HepG2 (cell line): ENCODE results near the gene GNRHR. TPM values are rescaled to one million over a fixed set of nuclear protein-coding genes. Genes with fewer than 3 reads are reported as not detected.

ENCODE experiments used
- ATAC-seq: fragments of 200-7000 bp; cut with Tn5 transposase; 3 replicates; pipeline ENCODE4 v1.9.1; 2020; ENCODE audit warnings: mild to moderate bottlenecking, moderate library complexity
- BruUV-seq: library from RNA; stranded (reverse); fragments of 400-500 nt; replicated peaks from 2 replicates; lab custom pipeline; 2021; lab: Mats Ljungman, UMichigan
- CTCF ChIA-PET: fragments of 300-600 bp; formaldehyde crosslinking; extraction: SDS; loops from one replicate; lab custom pipeline; 2021; ENCODE audit warnings: low total read pairs, inconsistent platforms, low intra/inter-chr PET ratio; lab: Yijun Ruan, JAX
- POLR2A ChIA-PET: fragments of 350-600 bp; sonication (Branson Sonifier 250); formaldehyde crosslinking; loops from one replicate; lab custom pipeline; 2020; ENCODE audit warnings: antibody characterized with exemption, inconsistent platforms; lab: Yijun Ruan, JAX
- DNase-seq: peaks from one replicate; pipeline ENCODE4 v3.0.0-alpha.2; 2015; ENCODE audit warnings: low spot score
- FAIRE-seq: peaks from 3 replicates; lab custom pipeline; 2011; peaks lifted over from hg19 to GRCh38; lab: Jason Lieb, UNC
- H2AFZ ChIP-seq: one replicate; pipeline ENCODE4 v1.6.1; 2011; ENCODE audit warnings: low read length, inconsistent platforms
- H3K27ac ChIP-seq: fragments of 300-600 bp; 3 replicates; pipeline ENCODE4 v1.8.0; 2011; ENCODE audit warnings: mixed run types, mild to moderate bottlenecking, mixed read lengths, low read length, inconsistent platforms; ENCODE audit not compliant: insufficient read depth; ENCODE audit errors: extremely low read length
- H3K27me3 ChIP-seq, 2 experiments: fragments of 200-600 bp in 1 of 2; 2 replicates in 1 of 2; 3 replicates in 1 of 2; pipeline versions ENCODE4 v1.6.0 to v1.8.0; 2011; ENCODE audit warnings: low read length in 2 of 2, mild to moderate bottlenecking in 2 of 2, moderate library complexity in 2 of 2, inconsistent platforms in 1 of 2; ENCODE audit not compliant: insufficient read depth in 2 of 2, control insufficient read depth in 1 of 2
- H3K36me3 ChIP-seq, 2 experiments: fragments of 200-600 bp in 1 of 2; replicated peaks in 1 of 2; 2 replicates in 1 of 2; 3 replicates in 1 of 2; pipeline versions ENCODE4 v1.5.1 to v1.8.0; 2011; ENCODE audit warnings: low read length in 2 of 2, inconsistent platforms in 1 of 2; ENCODE audit not compliant: insufficient read depth in 2 of 2, control insufficient read depth in 1 of 2
- H3K4me1 ChIP-seq: 2 replicates; pipeline ENCODE4 v1.5.1; 2012; ENCODE audit warnings: low read length, inconsistent platforms; ENCODE audit not compliant: insufficient read depth
- H3K4me2 ChIP-seq: 2 replicates; pipeline ENCODE4 v1.6.0; 2011; ENCODE audit warnings: low read depth, low read length, inconsistent platforms
- H3K4me3 ChIP-seq, 3 experiments: fragments of 200-600 bp in 1 of 3; sonication (generic), shearing (Covaris generic) in 1 of 3; replicated peaks in 1 of 3; 2 replicates each; pipeline ENCODE4 v1.5.1; 2011 to 2016; ENCODE audit warnings: low read length in 3 of 3, inconsistent platforms in 2 of 3, low read depth in 2 of 3, mild to moderate bottlenecking in 2 of 3, control low read depth in 1 of 3, mixed read lengths in 1 of 3; ENCODE audit not compliant: insufficient read depth in 1 of 3
- H3K79me2 ChIP-seq: one replicate; pipeline ENCODE4 v1.6.1; 2011; ENCODE audit warnings: low read length, inconsistent platforms; ENCODE audit not compliant: insufficient read depth
- H3K9ac ChIP-seq: 2 replicates; pipeline ENCODE4 v1.6.0; 2011; ENCODE audit warnings: mild to moderate bottlenecking, low read depth, low read length, inconsistent platforms; ENCODE audit not compliant: insufficient read depth
- H3K9me3 ChIP-seq: 2 replicates; pipeline ENCODE4 v1.5.1; 2012; ENCODE audit warnings: mild to moderate bottlenecking, low read length
- H4K20me1 ChIP-seq: 2 replicates; pipeline ENCODE4 v1.6.0; 2011; ENCODE audit warnings: inconsistent platforms, mild to moderate bottlenecking, low read length, moderate library complexity; ENCODE audit not compliant: insufficient read depth
- ATF7-NPFF ChIP-seq: sonication (generic); formaldehyde crosslinking; IDR thresholded peaks from 2 replicates; pipeline ENCODE4 v1.8.1; 2023; ENCODE audit warnings: mild to moderate bottlenecking, low read depth, missing genetic modification reagents, moderate library complexity
- BHLHE40 ChIP-seq: IDR thresholded peaks from 2 replicates; pipeline ENCODE4 v1.6.1; 2011; ENCODE audit warnings: low read length, improper control_type of control experiment
- CBX5 ChIP-seq: sonication (generic); formaldehyde crosslinking; IDR thresholded peaks from 2 replicates; pipeline ENCODE4 v1.4.0; 2020; ENCODE audit warnings: missing genetic modification reagents, borderline replicate concordance
- MAFK ChIP-seq, 2 experiments: IDR thresholded peaks in 1 of 2; conservative IDR thresholded peaks in 1 of 2; 2 replicates each; pipeline ENCODE4 v1.6.1; 2011; ENCODE audit warnings: improper control_type of control experiment in 2 of 2, low read length in 2 of 2
- PAF1 ChIP-seq: IDR thresholded peaks from 2 replicates; pipeline ENCODE4 v1.6.1; 2016; ENCODE audit warnings: missing genetic modification reagents, missing compliant biosample characterization
- SMARCC2 ChIP-seq: fragments of 450-650 bp; IDR thresholded peaks from 2 replicates; pipeline ENCODE4 v1.6.1; 2017; ENCODE audit warnings: antibody characterized with exemption, mild to moderate bottlenecking
- THYN1 ChIP-seq: sonication (generic); formaldehyde crosslinking; IDR thresholded peaks from 2 replicates; pipeline ENCODE4 v1.8.1; 2023; ENCODE audit warnings: low read depth, mild to moderate bottlenecking, moderate library complexity, missing genetic modification reagents, borderline replicate concordance
- YEATS2 ChIP-seq: sonication (generic); formaldehyde crosslinking; IDR thresholded peaks from 2 replicates; pipeline ENCODE4 v1.4.0; 2020; ENCODE audit warnings: missing genetic modification reagents, borderline replicate concordance
- ZMYM3 ChIP-seq: sonication (generic); formaldehyde crosslinking; IDR thresholded peaks from 2 replicates; pipeline ENCODE4 v1.5.1; 2020; ENCODE audit warnings: mild to moderate bottlenecking, missing genetic modification reagents
- ZNF496 ChIP-seq: sonication (generic); formaldehyde crosslinking; IDR thresholded peaks from 2 replicates; pipeline ENCODE4 v1.8.1; 2023; ENCODE audit warnings: mild to moderate bottlenecking, moderate library complexity, missing genetic modification reagents; ENCODE audit not compliant: insufficient replicate concordance
- ZNF773 ChIP-seq: sonication (generic); formaldehyde crosslinking; IDR thresholded peaks from 2 replicates; pipeline ENCODE4 v1.4.0; 2020; ENCODE audit warnings: missing genetic modification reagents, borderline replicate concordance
- WGBS: methylation state at CpG from one replicate; pipeline ENCODE4 v1.1.6; 2017; ENCODE audit warnings: low lambda C conversion rate; 5-methylcytosine and 5-hydroxymethylcytosine counted together
- in situ Hi-C: cut with HindIII; loops from 2 replicates; pipeline ENCODE4 v1.10.0; 2017; ENCODE audit warnings: low pct_unique_long_range_greater_than_20kb; ENCODE audit not compliant: extremely low pct_ligation_motif_present
- intact Hi-C: fragments of 100-400 bp; cut with micrococcal nuclease; formaldehyde crosslinking; loops from one replicate; pipeline ENCODE4 v1.10.0; 2022; ENCODE audit not compliant: unreplicated experiment
- polyA plus RNA-seq, 8 experiments: library from polyadenylated mRNA; depleted of rRNA in 3 of 8; stranded (reverse) in 7 of 8; unstranded in 1 of 8; fragments of >200 nt; fragmentation: Illumina TruSeq in 4 of 8; extraction: Trizol in 4 of 8; gene quantifications; 2 replicates each; pipeline versions ENCODE4 v1.2.1 to v1.2.3, GENCODE V29; 2011 to 2016; ENCODE audit warnings: low read depth in 4 of 8, missing spikeins in 1 of 8, mixed read lengths in 1 of 8; ENCODE audit not compliant: insufficient read depth in 1 of 8
- total RNA-seq, 5 experiments: library from RNA; depleted of rRNA; stranded (reverse); fragments of >200 nt; fragmentation: Illumina TruSeq; extraction: Trizol; gene quantifications; 2 replicates each; pipeline ENCODE4 v1.2.3, GENCODE V29; 2016; ENCODE audit warnings: low read depth in 1 of 5

Gene GNRHR
- total and polyA plus RNA-seq, 2 of the 13 experiments (the other 11 are each of a cell fraction or from before 2014, with no cell fraction given), result not detected

DNA sequence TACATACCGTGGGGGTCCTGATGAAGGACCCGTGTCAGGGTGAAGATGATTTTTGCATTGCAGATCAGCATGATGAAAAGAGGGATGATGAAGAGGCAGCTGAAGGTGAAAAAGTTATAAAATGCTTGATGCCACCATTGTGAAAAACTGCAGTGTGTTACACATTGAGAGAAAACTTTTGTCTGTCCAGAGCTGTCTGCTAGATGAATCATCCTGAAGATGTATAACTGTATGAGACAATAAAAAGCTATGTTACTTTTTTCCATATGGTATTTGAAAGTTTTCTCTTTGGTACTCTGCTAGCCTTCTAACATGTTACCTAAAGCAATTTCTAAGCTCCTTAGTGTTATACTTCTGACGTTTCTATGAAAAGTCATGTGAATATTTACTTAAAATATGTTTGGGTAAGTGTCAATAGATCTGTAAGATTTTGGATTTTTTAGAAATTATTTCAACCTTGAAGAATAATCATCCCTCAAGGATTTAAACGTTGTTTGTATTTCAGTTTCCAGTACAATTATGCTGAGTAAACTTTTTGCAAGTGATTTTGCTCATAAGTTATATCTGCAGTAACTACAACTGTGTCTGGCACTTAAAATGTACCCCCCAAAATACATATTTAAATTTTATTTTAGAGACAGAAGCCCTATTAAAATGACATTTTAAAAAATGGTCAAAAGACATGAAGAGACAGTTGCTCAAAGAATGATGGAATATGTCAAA is 9.5 kb downstream of the GNRHR start:
- H3K27ac ChIP-seq, result no peak overlapping the region
- H3K9ac ChIP-seq, result no peak overlapping the region
- in situ Hi-C loops (no loop called here), intact Hi-C loops (no loop called here)
- H4K20me1 ChIP-seq, result no peaks in the 10 kb centered on the region
- DNase-seq (no peak), ATAC-seq (no peak), FAIRE-seq (no peak)
- H3K36me3 ChIP-seq, result no peaks in the 10 kb centered on the region
- TF ChIP-seq THYN1 (CRISPR knock-in tag), result no peak
- TF ChIP-seq MAFK (conservative IDR thresholded peaks at IDR 0.05 in 1 of 2, IDR thresholded peaks at IDR 0.05 in 1 of 2; ENCODE audit: low read length in 2 of 2), result peak; percentile 20 to 44; a peak in 2 of 4 replicates
- ChIA-PET POLR2A (no interaction called here), CTCF (no interaction called here)
- no peak overlapping the region for H2AFZ ChIP-seq
- no peaks in the 10 kb centered on the region for H3K9me3 ChIP-seq
- H3K27me3 ChIP-seq, result no peaks in the 10 kb centered on the region
- no peaks in the 10 kb centered on the region for H3K79me2 ChIP-seq
- no peak overlapping the region for H3K4me3 ChIP-seq
- WGBS, result 75% methylated on average over 4 of the region's 4 CpGs
- H3K4me2 ChIP-seq, result no peak overlapping the region
- no peaks in the 10 kb centered on the region for H3K4me1 ChIP-seq
- no TSS peak for BruUV-seq

DNA sequence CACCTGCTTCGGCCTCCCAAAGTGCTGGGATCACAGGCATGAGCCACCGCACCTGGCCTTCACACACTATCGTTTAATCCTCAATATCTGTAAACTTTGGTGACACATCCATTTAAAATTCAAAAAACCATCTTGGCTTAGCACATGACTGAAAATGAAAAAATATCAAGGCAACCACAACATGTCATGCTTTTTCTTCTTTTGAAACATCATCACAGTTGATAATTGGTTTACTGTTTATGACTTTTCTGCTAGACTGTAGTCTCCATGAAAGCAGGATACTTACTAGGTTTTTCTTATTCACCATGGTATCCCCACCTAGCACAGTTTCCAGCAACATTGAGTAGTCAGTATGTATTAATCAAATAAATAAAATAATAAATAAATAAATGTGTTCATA is 11.0 kb downstream of the GNRHR start:
- H3K9me3 ChIP-seq, result no peaks in the 10 kb centered on the region
- H3K27ac ChIP-seq, result no peak overlapping the region
- H3K27me3 ChIP-seq, result no peaks in the 10 kb centered on the region
- ATAC-seq (no peak), DNase-seq (no peak), FAIRE-seq (no peak)
- in situ Hi-C loops, result no loop called here
- no peaks in the 10 kb centered on the region for H3K4me1 ChIP-seq
- 94% methylated on average over 3 of the region's 3 CpGs for WGBS
- H3K79me2 ChIP-seq, result no peaks in the 10 kb centered on the region
- intact Hi-C loops, result no loop called here
- H3K36me3 ChIP-seq, result no peaks in the 10 kb centered on the region
- TF ChIP-seq ZMYM3 (CRISPR knock-in tag) (no peak), SMARCC2 (no peak), YEATS2 (CRISPR knock-in tag) (no peak), ATF7-NPFF (CRISPR knock-in tag) (no peak), PAF1 (no peak), ZNF773 (CRISPR knock-in tag) (no peak), ZNF496 (CRISPR knock-in tag) (no peak), CBX5 (CRISPR knock-in tag) (no peak), BHLHE40 (no peak)
- H3K4me2 ChIP-seq, result no peak overlapping the region
- ChIA-PET CTCF (no interaction called here), POLR2A (no interaction called here)
- no peak overlapping the region for H3K4me3 ChIP-seq
- H2AFZ ChIP-seq, result no peak overlapping the region
- BruUV-seq, result no TSS peak
- no peak overlapping the region for H3K9ac ChIP-seq
- H4K20me1 ChIP-seq, result no peaks in the 10 kb centered on the region
